Skeletal muscle satellite cell (primary cell): ENCODE measurements around the gene BMPR2.
"Not testable (repeated sequence)": the region's sequence is repeated elsewhere in the genome, so short reads cannot be mapped to it uniquely, and the experiment has no call there.

Experiments used
- H3K27me3 ChIP-seq: 2 replicates; pipeline ENCODE4 v1.7.0; 2013; ENCODE audit warnings: low read length; ENCODE audit not compliant: control insufficient read depth, insufficient read depth
- H3K36me3 ChIP-seq: 2 replicates; pipeline ENCODE4 v1.7.0; 2013; ENCODE audit warnings: mild to moderate bottlenecking, control low read depth, low read length; ENCODE audit not compliant: insufficient read depth
- H3K4me1 ChIP-seq: 2 replicates; pipeline ENCODE4 v1.7.0; 2013; ENCODE audit warnings: low read length; ENCODE audit not compliant: control insufficient read depth, insufficient read depth
- H3K4me2 ChIP-seq: 2 replicates; pipeline ENCODE4 v1.7.0; 2013; ENCODE audit warnings: mild to moderate bottlenecking, low read length
- H3K4me3 ChIP-seq: 2 replicates; pipeline ENCODE4 v1.7.0; 2013; ENCODE audit warnings: low read length
- H3K9ac ChIP-seq: 2 replicates; pipeline ENCODE4 v1.7.0; 2013; ENCODE audit warnings: mild to moderate bottlenecking, low read depth, low read length, moderate library complexity
- H3K9me3 ChIP-seq: replicated peaks from 2 replicates; pipeline ENCODE4 v1.7.0; 2013; ENCODE audit warnings: mild to moderate bottlenecking, control low read depth, low read length

BMPR2 gene

GRCh38 chr2:202460119-202460518 is 84.0 kb downstream of the BMPR2 start:
- Histone ChIP-seq H3K27me3 (no peaks in the 10 kb centered on the region), H3K36me3 (peaks cover 5% of the 10 kb centered on the region), H3K4me2 (no peak overlapping the region), H3K9ac (no peak overlapping the region), H3K4me1 (no peaks in the 10 kb centered on the region), H3K9me3 (no peaks in the 10 kb centered on the region), H3K4me3 (no peak overlapping the region)

- no peak overlapping the region for H3K4me3 ChIP-seq
- H3K27me3 ChIP-seq = no peaks in the 10 kb centered on the region
- H3K36me3 ChIP-seq = no peaks in the 10 kb centered on the region
- no peak overlapping the region for H3K9ac ChIP-seq
- H3K9me3 ChIP-seq = no peaks in the 10 kb centered on the region
- no peaks in the 10 kb centered on the region for H3K4me1 ChIP-seq
- H3K4me2 ChIP-seq = no peak overlapping the region
Measured at GRCh38 chr2:202479090-202479489, 103.0 kb downstream of the BMPR2 start.

GRCh38 chr2:202479610-202480009 is 103.5 kb downstream of the BMPR2 start:
- H3K9me3 ChIP-seq = no peaks in the 10 kb centered on the region
- H3K4me3 ChIP-seq = no peak overlapping the region
- no peak overlapping the region for H3K4me2 ChIP-seq
- no peaks in the 10 kb centered on the region for H3K36me3 ChIP-seq
- H3K9ac ChIP-seq = no peak overlapping the region
- no peaks in the 10 kb centered on the region for H3K27me3 ChIP-seq
- H3K4me1 ChIP-seq = no peaks in the 10 kb centered on the region

GRCh38 chr2:202486351-202486750 is 110.2 kb downstream of the BMPR2 start:
- Histone ChIP-seq H3K4me2 (no peak overlapping the region), H3K9ac (no peak overlapping the region), H3K9me3 (no peaks in the 10 kb centered on the region), H3K27me3 (no peaks in the 10 kb centered on the region), H3K4me3 (no peak overlapping the region), H3K4me1 (no peaks in the 10 kb centered on the region), H3K36me3 (peaks cover 2% of the 10 kb centered on the region)

- H3K4me2 ChIP-seq = no peak overlapping the region
- H3K9me3 ChIP-seq = no peaks in the 10 kb centered on the region
- H3K4me3 ChIP-seq = no peak overlapping the region
- peaks cover 2% of the 10 kb centered on the region for H3K36me3 ChIP-seq
- no peak overlapping the region for H3K9ac ChIP-seq
- no peaks in the 10 kb centered on the region for H3K4me1 ChIP-seq
- H3K27me3 ChIP-seq = no peaks in the 10 kb centered on the region
Measured at GRCh38 chr2:202488671-202489070, 112.5 kb downstream of the BMPR2 start.

- Histone ChIP-seq H3K27me3 (no peaks in the 10 kb centered on the region), H3K4me1 (peaks cover 8% of the 10 kb centered on the region), H3K9ac (no peak overlapping the region), H3K4me3 (no peak overlapping the region), H3K36me3 (peaks cover 2% of the 10 kb centered on the region), H3K9me3 (no peaks in the 10 kb centered on the region), H3K4me2 (no peak overlapping the region)
Measured at GRCh38 chr2:202490479-202490878, 114.4 kb downstream of the BMPR2 start.

GRCh38 chr2:202491514-202491913 is 115.4 kb downstream of the BMPR2 start:
- Histone ChIP-seq H3K9me3 (no peaks in the 10 kb centered on the region), H3K4me2 (no peak overlapping the region), H3K9ac (no peak overlapping the region), H3K27me3 (no peaks in the 10 kb centered on the region), H3K36me3 (peaks cover 2% of the 10 kb centered on the region), H3K4me3 (no peak overlapping the region), H3K4me1 (peaks cover 8% of the 10 kb centered on the region)

- Histone ChIP-seq H3K36me3 (no peaks in the 10 kb centered on the region), H3K4me1 (peaks cover 8% of the 10 kb centered on the region), H3K4me3 (no peak overlapping the region), H3K9ac (no peak overlapping the region), H3K9me3 (no peaks in the 10 kb centered on the region), H3K4me2 (no peak overlapping the region), H3K27me3 (no peaks in the 10 kb centered on the region)
Measured at GRCh38 chr2:202494300-202495229, 118.4 kb downstream of the BMPR2 start.

- Histone ChIP-seq H3K9ac (no peak overlapping the region), H3K4me1 (peaks cover 8% of the 10 kb centered on the region), H3K4me2 (no peak overlapping the region), H3K27me3 (no peaks in the 10 kb centered on the region), H3K9me3 (no peaks in the 10 kb centered on the region), H3K36me3 (no peaks in the 10 kb centered on the region), H3K4me3 (no peak overlapping the region)
Measured at GRCh38 chr2:202495230-202495604, 119.1 kb downstream of the BMPR2 start.

GRCh38 chr2:202496835-202497472 is 120.8 kb downstream of the BMPR2 start:
- not testable (repeated sequence) for H3K4me3 ChIP-seq, H3K36me3 ChIP-seq, H3K9me3 ChIP-seq, H3K27me3 ChIP-seq, H3K9ac ChIP-seq, H3K4me1 ChIP-seq, H3K4me2 ChIP-seq

- H3K9ac ChIP-seq, H3K36me3 ChIP-seq, H3K27me3 ChIP-seq, H3K4me2 ChIP-seq, H3K4me1 ChIP-seq, H3K9me3 ChIP-seq, H3K4me3 ChIP-seq: not testable (repeated sequence)
Measured at GRCh38 chr2:202497473-202497866, 121.3 kb downstream of the BMPR2 start.

- H3K9me3 ChIP-seq, H3K4me2 ChIP-seq, H3K36me3 ChIP-seq, H3K27me3 ChIP-seq, H3K4me1 ChIP-seq, H3K9ac ChIP-seq, H3K4me3 ChIP-seq: not testable (repeated sequence)
Measured at GRCh38 chr2:202499841-202500240, 123.7 kb downstream of the BMPR2 start.
